Gastroesophageal sphincter (tissue), 4 donors: Measurements from ENCODE around the gene RFC1. TPM values are rescaled to one million over a fixed set of nuclear protein-coding genes. Genes with fewer than 3 reads are reported as not detected.
A peak's percentile ranks its signal among the peaks of the same experiment; 100 is the strongest.
"Not testable (repeated sequence)": the region's sequence is repeated elsewhere in the genome, so short reads cannot be mapped to it uniquely, and the experiment has no call there.

Source experiments
- ATAC-seq: fragments of 150-250 bp; one replicate; pipeline ENCODE4 v1.9.1; 2016; ENCODE audit warnings: mild to moderate bottlenecking, moderate library complexity
- H3K27ac ChIP-seq, 4 donors: fragments of 200-600 bp; sonication (generic) in 3 of 4; 1 replicate in 3 of 4; 2 replicates in 1 of 4; pipeline ENCODE4 v1.5.1; 2016 to 2019
- H3K27me3 ChIP-seq: fragments of 200-600 bp; sonication (generic); one replicate; pipeline ENCODE4 v1.5.1; 2019
- H3K36me3 ChIP-seq, 2 donors: fragments of 200-600 bp; sonication (generic); one replicate each; pipeline ENCODE4 v1.5.1; 2019; ENCODE audit warnings: control low read depth in 1 of 2
- H3K4me1 ChIP-seq, 3 donors: fragments of 200-600 bp; sonication (generic); 1 replicate in 2 of 3; 2 replicates in 1 of 3; pipeline ENCODE4 v1.5.1; 2016 to 2019; ENCODE audit warnings: control low read depth in 2 of 3
- H3K4me3 ChIP-seq, 2 donors: fragments of 200-600 bp; sonication (generic); one replicate each; pipeline ENCODE4 v1.5.1; 2019; ENCODE audit warnings: mild to moderate bottlenecking in 1 of 2, moderate library complexity in 1 of 2
- H3K9me3 ChIP-seq, 3 donors: fragments of 200-600 bp; sonication (generic); one replicate each; pipeline ENCODE4 v1.5.1; 2017 to 2019; ENCODE audit warnings: control low read depth in 2 of 3
- EP300 ChIP-seq: sonication (generic); formaldehyde crosslinking; IDR thresholded peaks from one replicate; pipeline ENCODE4 v1.6.1; 2017; ENCODE audit warnings: antibody characterized with exemption, mild to moderate bottlenecking
- POLR2A ChIP-seq, 2 donors: fragments of 450-650 bp; IDR thresholded peaks; one replicate each; pipeline ENCODE4 v1.6.1; 2017; ENCODE audit warnings: antibody characterized with exemption in 2 of 2, mild to moderate bottlenecking in 2 of 2, moderate library complexity in 1 of 2
- POLR2AphosphoS5 ChIP-seq: sonication (generic); formaldehyde crosslinking; IDR thresholded peaks from one replicate; pipeline ENCODE4 v1.6.1; 2017; ENCODE audit warnings: antibody characterized with exemption
- WGBS, 2 donors: methylation state at CpG; one replicate each; pipeline ENCODE4 v1.1.5; 2018; ENCODE audit warnings: low coverage in 1 of 2; 5-methylcytosine and 5-hydroxymethylcytosine counted together
- total RNA-seq, 4 donors: library from RNA; depleted of rRNA; stranded (reverse); fragments of >200 nt; gene quantifications; one replicate each; pipeline ENCODE4 v1.1.0, GENCODE V29; 2016
- TF ChIP-seq, protein P1 (sequence below), 4 experiments: fragments of 200-600 bp in 2 of 4; fragments of 450-650 bp in 2 of 4; sonication (generic) in 1 of 4; IDR thresholded peaks; one replicate each; pipeline ENCODE4 v1.5.1; 2017 to 2019; ENCODE audit warnings: antibody characterized with exemption in 4 of 4, mild to moderate bottlenecking in 2 of 4, moderate library complexity in 2 of 4

The RFC1 gene
- total RNA-seq, 4 donors from 2014 or later, result 37.1 to 51.8 (median 41.0) TPM

DNA sequence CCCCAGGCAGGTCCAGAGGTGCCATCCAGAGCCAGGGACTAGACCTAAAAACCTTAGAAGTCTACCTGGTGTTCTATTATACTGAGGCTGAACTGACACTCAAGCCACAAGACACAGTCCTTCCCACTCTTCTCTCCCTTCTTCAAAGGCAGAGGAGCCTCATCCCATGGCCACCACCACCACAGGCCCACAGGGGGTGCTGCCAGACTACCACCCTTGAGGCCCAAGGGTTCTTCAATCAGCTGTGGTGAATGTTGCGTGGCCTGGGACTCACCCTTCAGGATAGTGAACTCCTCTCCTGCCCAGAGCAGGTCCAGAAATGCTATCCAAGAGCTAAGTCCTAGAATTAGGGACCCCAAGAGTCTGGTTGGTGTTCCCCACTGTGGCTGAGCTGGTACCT, 17.5 kb upstream of the RFC1 start:
- no peak for TF ChIP-seq POLR2AphosphoS5
- Histone ChIP-seq H3K36me3 (no peaks in the 10 kb centered on the region), H3K27me3 (peaks cover 15% of the 10 kb centered on the region), H3K4me3 (no peak overlapping the region), H3K9me3 (no peaks in the 10 kb centered on the region), H3K27ac (no peak overlapping the region), H3K4me1 (no peaks in the 10 kb centered on the region)
- ATAC-seq, result no peak
- WGBS, 2 donors, result 100% methylated on average over 1 of the region's 1 CpG; no CpG with 5 or more reads in 1 of the 2 donors

DNA sequence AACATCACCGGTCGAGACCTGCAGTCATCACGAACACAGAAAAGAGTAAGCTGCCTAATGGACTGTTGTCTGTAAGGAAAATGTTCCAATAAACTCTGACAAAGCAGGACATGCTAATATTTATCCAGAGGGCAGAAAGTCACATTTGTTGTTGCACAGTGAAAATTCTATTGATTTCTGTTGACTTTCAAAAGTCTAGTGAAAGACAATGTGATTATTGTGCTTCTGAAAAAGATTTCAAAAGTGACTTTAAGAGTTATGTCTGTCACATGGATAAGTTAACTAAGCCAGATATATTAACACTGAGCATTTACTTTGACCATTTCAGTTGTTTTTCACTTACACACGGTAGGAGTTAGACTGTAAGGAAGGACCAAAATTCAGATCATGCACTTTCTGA, 9.3 kb upstream of the RFC1 start:
- H3K4me3 ChIP-seq, result no peak overlapping the region
- TF ChIP-seq POLR2A (IDR thresholded peaks at IDR 0.05), result no peak

DNA sequence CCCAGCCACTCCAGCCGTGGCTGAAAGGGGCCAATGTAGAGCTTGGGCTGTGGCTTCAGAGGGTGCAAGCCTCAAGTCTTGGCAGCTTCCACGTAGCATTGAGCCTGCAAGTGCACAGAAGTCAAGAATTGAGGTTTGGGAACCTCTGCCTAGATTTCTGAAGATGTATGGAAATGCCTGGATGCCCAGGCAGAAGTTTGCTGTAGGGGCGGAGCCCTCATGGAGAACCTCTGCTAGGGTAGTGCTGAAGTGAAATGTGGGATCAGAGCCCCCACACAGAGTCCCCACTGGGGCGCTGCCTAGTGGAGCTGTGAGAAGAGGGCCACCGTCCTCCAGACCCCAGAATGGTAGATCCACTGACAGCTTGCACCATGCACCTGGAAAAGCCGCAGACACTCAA, 5.0 kb upstream of the RFC1 start:
- not testable (repeated sequence) for H3K36me3 ChIP-seq, H3K4me1 ChIP-seq, H3K27me3 ChIP-seq, H3K4me3 ChIP-seq, ATAC-seq, H3K9me3 ChIP-seq, H3K27ac ChIP-seq
- 70% methylated on average over 2 of the region's 6 CpGs; no CpG with 5 or more reads in 1 of the 2 donors for WGBS, 2 donors

More for the DNA sequence above, 9.3 kb upstream of the RFC1 start:
- WGBS, 2 donors, result 15 to 22% methylated on average over 4 of the region's 4 CpGs
- Histone ChIP-seq H3K4me1 (no peaks in the 10 kb centered on the region), H3K27ac (no peak overlapping the region), H3K36me3 (no peaks in the 10 kb centered on the region), H3K9me3 (no peaks in the 10 kb centered on the region), H3K27me3 (peaks cover 7% of the 10 kb centered on the region)
- no peak for ATAC-seq

DNA sequence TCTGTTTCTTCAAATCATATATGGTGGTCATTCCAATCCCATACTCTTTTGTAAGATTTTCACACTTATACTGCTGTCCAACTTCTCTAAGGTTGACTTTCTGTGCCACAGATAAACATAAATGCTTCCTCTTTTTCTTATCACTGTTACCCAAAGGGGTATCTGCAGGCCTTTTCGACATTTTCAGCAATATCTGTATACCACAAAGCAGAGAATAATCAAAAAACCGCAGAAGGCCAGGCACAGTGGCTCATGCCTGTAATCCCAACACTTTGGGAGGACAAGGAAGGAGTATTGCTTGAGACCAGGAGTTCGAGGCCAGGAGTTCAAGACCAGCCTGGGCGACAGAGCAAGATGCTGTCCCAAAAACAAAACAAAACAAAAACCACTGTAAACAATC, 3.1 kb upstream of the RFC1 start:
- Histone ChIP-seq H3K27me3 (peaks cover 4% of the 10 kb centered on the region), H3K4me3 (no peak overlapping the region), H3K27ac (no peak overlapping the region), H3K4me1 (peaks cover 2 to 20% (median 10%) of the 10 kb centered on the region in 3 donors), H3K36me3 (no peaks in the 10 kb centered on the region), H3K9me3 (no peaks in the 10 kb centered on the region)
- WGBS, 2 donors, result 58 to 87% methylated on average over 3 to 4 of the region's 4 CpGs
- ATAC-seq, result no peak
- TF ChIP-seq EP300, result no peak
- no peak for TF ChIP-seq POLR2A (IDR thresholded peaks at IDR 0.05)
- TF ChIP-seq, protein P1, sequence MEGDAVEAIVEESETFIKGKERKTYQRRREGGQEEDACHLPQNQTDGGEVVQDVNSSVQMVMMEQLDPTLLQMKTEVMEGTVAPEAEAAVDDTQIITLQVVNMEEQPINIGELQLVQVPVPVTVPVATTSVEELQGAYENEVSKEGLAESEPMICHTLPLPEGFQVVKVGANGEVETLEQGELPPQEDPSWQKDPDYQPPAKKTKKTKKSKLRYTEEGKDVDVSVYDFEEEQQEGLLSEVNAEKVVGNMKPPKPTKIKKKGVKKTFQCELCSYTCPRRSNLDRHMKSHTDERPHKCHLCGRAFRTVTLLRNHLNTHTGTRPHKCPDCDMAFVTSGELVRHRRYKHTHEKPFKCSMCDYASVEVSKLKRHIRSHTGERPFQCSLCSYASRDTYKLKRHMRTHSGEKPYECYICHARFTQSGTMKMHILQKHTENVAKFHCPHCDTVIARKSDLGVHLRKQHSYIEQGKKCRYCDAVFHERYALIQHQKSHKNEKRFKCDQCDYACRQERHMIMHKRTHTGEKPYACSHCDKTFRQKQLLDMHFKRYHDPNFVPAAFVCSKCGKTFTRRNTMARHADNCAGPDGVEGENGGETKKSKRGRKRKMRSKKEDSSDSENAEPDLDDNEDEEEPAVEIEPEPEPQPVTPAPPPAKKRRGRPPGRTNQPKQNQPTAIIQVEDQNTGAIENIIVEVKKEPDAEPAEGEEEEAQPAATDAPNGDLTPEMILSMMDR (IDR thresholded peaks at IDR 0.05), result no peak

DNA sequence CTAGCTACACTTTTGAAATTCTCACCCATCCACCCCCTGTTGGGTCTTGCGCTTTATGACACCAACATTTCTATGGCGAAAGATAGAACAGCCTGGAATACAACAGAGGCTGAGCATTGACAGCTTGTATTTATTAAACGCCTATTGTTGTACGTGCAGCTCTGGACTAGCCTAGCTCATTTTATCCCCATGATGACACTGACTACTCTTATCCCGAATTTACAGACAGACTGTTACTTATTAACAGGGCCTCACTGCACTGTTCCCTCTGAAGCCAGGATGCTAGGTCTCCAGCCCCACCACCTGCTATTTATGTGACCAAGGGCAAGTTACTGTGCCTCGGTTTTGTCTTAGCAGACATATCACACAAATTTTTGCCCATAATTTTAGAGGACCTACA, 1.0 kb upstream of the RFC1 start:
- Histone ChIP-seq H3K4me3 (no peak overlapping the region), H3K27ac (no peak overlapping the region), H3K4me1 (peaks cover 2 to 40% (median 10%) of the 10 kb centered on the region in 3 donors), H3K27me3 (no peaks in the 10 kb centered on the region), H3K9me3 (no peaks in the 10 kb centered on the region), H3K36me3 (no peaks in the 10 kb centered on the region)
- 86 to 91% methylated on average over 6 of the region's 6 CpGs for WGBS, 2 donors
- ATAC-seq, result no peak
- TF ChIP-seq POLR2A (IDR thresholded peaks at IDR 0.05) (no peak), POLR2AphosphoS5 (no peak), EP300 (no peak)
- TF ChIP-seq, protein P1 (IDR thresholded peaks at IDR 0.05), result no peak

DNA sequence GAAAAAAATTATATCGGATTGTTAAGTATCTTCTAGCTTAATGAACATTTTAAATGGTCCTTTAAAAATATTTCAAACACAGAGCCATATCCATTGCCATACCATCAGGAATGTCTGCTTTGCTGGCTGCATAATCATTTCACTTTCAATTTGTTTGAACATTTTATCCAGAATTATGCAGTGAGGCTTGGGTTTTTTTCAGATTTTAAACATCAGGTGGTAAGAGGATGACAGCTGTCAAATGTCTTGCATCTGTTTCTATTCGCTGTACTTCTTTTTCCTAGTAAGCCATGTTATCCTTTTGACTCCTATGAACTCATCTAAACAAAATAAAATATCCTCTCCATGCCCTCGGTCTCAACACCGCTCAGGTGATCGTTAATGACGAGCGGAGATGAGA, 802 bp downstream of the RFC1 start:
- no peak for ATAC-seq
- H3K4me1 ChIP-seq, result peaks cover 2 to 40% (median 10%) of the 10 kb centered on the region in 3 donors
- no peaks in the 10 kb centered on the region for H3K36me3 ChIP-seq
- TF ChIP-seq, protein P1 (IDR thresholded peaks at IDR 0.05), result no peak
- TF ChIP-seq POLR2A (IDR thresholded peaks at IDR 0.05) (no peak), EP300 (no peak), POLR2AphosphoS5 (no peak)
- H3K27ac ChIP-seq, result peak overlapping the region; percentile 74 to 93 (median 90)
- WGBS, 2 donors, result 1 to 7% methylated on average over 7 of the region's 7 CpGs
- peak overlapping the region; percentile 71 to 95 for H3K4me3 ChIP-seq
- H3K9me3 ChIP-seq, result no peaks in the 10 kb centered on the region
- H3K27me3 ChIP-seq, result no peaks in the 10 kb centered on the region
